Measurements from ENCODE around the gene ELFN2.
"Not testable (repeated sequence)": the region's sequence is repeated elsewhere in the genome, so short reads cannot be mapped to it uniquely, and the experiment has no call there.

Gene ELFN2

DNA sequence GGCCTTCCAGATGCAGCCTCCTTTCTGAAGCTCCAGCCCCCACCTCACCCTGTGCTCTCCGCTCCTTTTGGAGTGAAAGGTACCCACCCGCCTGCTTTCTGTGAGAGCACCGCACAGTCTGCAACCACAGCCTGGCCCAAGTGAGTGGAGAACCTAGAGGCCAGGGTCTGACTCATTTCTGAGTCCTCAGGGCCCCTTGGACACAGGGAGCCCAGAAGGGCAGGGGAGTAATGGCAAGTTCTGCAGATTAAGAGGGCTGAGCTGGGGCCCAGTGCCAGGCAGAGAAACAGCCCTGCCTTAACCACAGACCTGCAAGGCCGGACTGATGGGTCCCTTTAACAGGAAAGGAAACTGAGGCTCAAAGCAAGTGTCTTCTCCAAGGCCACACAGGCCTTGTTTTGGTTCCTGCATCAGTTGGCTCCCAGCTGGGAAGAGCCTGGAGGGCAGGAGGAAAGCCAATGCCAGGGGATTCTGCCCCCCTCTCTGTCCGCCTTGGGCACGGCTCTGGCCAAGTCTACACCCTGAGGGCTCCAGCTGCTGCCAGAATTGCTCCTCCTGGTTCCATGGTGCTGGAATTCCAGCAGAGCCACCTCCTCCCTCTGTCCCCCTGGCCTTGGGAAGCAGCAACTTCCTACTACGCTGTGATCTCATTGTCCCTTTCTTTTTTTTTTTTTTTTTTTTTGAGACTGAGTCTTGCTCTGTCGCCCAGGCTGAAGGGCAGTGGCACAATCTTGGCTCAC, 89.9 kb downstream of the ELFN2 start:
- H3K36me3 Mint-ChIP-seq (ENCODE audit: low read depth) = no peaks in the 10 kb centered on the region
- H3K27ac Mint-ChIP-seq = no peak overlapping the region
- intact Hi-C loops (cut with micrococcal nuclease) = no loop called here
- H3K9me3 Mint-ChIP-seq = no peaks in the 10 kb centered on the region
- no peak overlapping the region for H3K4me3 Mint-ChIP-seq
- H3K4me1 Mint-ChIP-seq (ENCODE audit: low read depth) = peaks cover 6% of the 10 kb centered on the region
- peaks cover 79% of the 10 kb centered on the region for H3K27me3 Mint-ChIP-seq

DNA sequence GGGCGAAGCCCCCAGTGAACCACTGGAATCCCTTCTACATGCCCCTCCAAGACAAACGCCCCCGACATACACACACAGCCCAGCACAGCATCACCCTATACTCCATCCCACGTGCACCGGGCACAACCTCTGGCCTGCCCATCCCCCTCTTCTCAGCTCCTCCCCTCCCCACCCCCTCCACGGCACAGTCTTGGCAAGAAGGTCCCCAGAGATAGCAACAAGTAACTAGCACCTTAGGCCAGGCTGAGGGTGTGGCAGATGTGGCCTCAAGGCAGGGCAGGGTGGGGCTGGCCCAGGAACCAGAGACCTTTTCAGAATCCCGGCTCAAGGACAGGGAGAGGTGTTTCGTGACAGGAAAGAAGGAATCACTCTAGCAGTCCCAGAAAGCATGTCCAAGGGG, 90.7 kb downstream of the ELFN2 start:
- Mint-ChIP-seq H3K27ac (no peak overlapping the region), H3K4me3 (no peak overlapping the region), H3K4me1 (ENCODE audit: low read depth) (peaks cover 10% of the 10 kb centered on the region), H3K9me3 (no peaks in the 10 kb centered on the region), H3K27me3 (peaks cover 76% of the 10 kb centered on the region), H3K36me3 (ENCODE audit: low read depth) (no peaks in the 10 kb centered on the region)
- intact Hi-C loops (cut with micrococcal nuclease) = no loop called here

DNA sequence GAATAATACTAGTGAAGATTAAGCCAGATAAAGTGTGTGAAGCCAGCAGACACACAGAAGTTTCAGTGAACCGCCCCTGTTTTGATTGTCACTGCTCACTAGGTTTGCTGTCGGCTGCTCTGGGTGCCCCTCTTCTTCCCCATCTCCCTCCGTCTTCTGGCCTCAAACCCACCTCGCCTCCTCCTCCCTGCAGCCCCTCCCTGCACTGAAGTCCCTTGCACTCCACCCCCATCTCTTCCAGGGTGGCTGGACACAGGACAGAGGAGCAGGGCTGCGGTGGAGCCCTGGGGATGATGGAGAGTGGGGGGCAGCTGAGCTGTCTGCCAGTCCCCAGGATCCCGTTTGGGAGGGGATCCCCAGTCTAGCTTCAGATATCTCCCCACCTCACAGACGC, 91.5 kb downstream of the ELFN2 start:
- no peaks in the 10 kb centered on the region for H3K36me3 Mint-ChIP-seq (ENCODE audit: low read depth)
- intact Hi-C loops (cut with micrococcal nuclease) = no loop called here
- H3K27me3 Mint-ChIP-seq = peaks cover 74% of the 10 kb centered on the region
- H3K4me3 Mint-ChIP-seq = no peak overlapping the region
- H3K4me1 Mint-ChIP-seq (ENCODE audit: low read depth) = peaks cover 12% of the 10 kb centered on the region
- H3K9me3 Mint-ChIP-seq = no peaks in the 10 kb centered on the region
- H3K27ac Mint-ChIP-seq = no peak overlapping the region

DNA sequence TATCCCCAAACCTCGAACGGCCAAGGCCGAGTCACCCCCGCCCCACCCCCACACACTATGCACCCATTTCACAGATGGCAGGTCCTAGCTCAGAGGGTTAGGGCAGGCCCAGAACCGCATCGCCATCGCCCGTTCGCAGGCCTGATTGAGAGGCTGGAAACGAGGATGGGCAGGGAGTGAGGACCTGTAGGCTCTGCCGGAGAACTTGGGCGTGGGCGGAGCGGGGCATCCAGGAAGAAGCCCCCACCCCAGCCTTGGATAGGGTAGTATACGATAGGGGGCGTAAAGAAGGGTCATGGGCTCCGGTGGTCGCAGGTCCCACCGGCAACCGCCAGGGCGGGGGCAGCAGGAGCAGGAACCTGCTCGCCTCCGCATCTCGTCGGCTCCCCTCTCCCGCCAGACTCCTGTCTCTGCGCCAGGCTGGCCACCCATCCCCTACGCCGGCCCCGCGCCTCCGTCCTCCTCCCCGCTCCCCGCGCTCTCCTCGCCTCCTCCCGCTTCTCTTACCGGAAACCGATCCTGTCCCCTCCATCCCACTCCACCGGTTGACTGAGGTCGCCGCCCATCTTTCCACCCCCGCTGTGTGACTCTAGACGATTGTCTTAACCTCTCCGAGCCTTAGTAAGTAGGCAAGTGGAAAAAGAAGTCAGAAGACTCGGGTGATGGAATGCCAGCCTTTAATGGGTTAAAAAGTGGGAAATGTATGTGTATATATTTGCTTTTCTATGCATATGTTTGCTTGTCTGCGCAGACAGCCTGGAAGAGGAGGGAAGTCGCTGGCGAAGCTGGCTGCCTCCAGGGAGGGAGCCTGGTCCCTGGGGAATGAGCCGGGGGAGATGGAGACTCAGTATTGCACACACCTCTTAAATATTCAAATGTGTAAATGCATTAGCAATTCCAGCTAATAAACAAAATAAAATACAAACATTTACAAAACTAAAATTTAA, 92.1 kb downstream of the ELFN2 start:
- Mint-ChIP-seq H3K27ac (no peak overlapping the region), H3K9me3 (no peaks in the 10 kb centered on the region), H3K27me3 (peaks cover 75% of the 10 kb centered on the region), H3K4me1 (ENCODE audit: low read depth) (peaks cover 12% of the 10 kb centered on the region), H3K4me3 (no peak overlapping the region), H3K36me3 (ENCODE audit: low read depth) (no peaks in the 10 kb centered on the region)
- intact Hi-C loops (cut with micrococcal nuclease) = no loop called here

DNA sequence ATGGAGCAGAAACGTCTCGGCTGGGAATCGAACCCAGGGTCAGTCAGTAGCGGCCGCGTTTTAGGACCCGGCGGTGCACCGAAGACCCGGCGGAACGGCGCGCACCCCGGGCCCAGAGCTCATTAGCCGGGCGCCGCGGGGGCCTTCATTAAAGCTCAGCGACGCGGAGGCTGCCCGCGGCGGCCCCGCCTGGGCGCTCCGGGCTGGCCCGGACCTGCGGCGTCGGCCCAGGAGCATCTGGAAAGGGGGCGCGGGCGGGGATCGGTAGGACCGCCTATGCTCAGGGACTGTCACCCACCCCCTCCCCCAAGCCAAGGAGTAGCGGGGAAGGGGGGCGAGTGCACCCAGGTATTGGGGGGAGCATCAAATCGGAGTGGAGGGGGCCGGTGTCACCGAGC, 92.8 kb downstream of the ELFN2 start:
- H3K4me3 Mint-ChIP-seq = no peak overlapping the region
- no peak overlapping the region for H3K27ac Mint-ChIP-seq
- H3K27me3 Mint-ChIP-seq = peaks cover 78% of the 10 kb centered on the region
- no peaks in the 10 kb centered on the region for H3K9me3 Mint-ChIP-seq
- H3K36me3 Mint-ChIP-seq (ENCODE audit: low read depth) = no peaks in the 10 kb centered on the region
- intact Hi-C loops (cut with micrococcal nuclease) = no loop called here
- peaks cover 12% of the 10 kb centered on the region for H3K4me1 Mint-ChIP-seq (ENCODE audit: low read depth)

DNA sequence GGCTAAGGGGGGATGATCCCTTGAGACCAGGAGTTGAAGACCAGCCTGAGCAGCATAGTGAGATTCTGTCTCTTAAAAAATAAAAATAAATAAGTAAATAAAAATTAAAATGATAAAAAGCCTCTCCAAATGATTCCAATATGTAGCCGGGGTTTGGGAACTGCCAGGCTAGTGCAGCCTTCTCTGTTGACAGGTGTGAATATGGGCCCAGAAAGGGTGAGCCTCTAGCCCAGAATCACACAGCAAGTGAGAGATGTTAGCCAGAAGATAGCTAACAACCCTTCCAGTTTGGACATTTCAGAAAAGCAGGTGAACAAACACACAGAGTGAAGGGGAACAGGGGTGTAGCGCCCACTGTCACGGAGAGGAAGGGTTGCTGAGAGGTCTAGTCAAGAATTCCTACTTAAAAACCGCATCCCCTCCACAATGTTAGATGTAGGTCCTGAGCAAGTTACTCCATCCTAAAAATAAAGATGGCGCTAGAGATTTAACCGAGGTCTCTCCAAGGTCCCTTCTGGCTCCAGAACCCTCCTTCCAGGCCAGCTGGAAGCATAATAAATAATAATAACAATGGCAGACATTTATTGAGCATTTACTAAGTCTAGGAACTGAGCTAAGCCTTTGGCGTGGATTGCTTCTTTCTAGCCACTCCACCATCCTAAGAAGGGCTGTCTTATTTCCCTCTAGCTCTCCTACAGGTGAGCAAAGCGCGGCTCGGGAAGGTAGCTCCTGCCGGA, 93.4 kb downstream of the ELFN2 start:
- no peak overlapping the region for H3K27ac Mint-ChIP-seq
- peaks cover 12% of the 10 kb centered on the region for H3K4me1 Mint-ChIP-seq (ENCODE audit: low read depth)
- H3K36me3 Mint-ChIP-seq (ENCODE audit: low read depth) = no peaks in the 10 kb centered on the region
- H3K27me3 Mint-ChIP-seq = peaks cover 84% of the 10 kb centered on the region
- no peak overlapping the region for H3K4me3 Mint-ChIP-seq
- no peaks in the 10 kb centered on the region for H3K9me3 Mint-ChIP-seq
- intact Hi-C loops (cut with micrococcal nuclease) = no loop called here

DNA sequence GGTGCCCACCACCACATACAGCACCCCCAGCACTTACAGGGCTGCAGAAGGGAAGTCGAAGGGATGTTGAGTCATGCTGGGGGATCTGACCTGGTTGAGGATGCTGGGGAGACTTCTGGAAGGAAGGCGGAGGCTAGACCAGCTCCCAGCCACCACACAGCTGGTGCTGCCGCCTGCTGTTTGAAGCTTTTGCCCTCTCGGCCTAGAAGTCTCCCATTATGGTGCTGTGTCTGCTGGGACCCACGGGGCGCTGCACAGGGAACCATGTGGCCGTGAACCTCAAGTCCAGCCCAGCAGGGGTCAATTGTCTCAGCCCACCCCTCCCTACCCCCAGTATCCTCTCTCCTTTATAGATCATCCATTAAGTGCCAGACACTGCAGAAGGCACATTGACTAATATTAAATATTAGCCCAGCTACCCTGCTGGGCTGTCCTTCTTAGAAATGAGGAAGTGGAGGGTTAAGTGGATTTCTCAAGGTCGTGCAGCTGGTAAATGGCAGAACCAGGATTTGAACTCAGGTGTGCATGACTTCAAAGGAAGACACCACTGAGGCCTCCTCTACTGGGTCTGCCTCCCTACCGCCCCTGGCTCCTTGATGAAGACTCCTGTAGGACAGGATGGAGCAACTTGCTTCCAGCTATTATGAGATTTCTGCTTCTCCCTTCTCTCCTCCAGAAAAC, 95.3 kb downstream of the ELFN2 start:
- Mint-ChIP-seq H3K36me3 (ENCODE audit: low read depth) (no peaks in the 10 kb centered on the region), H3K9me3 (no peaks in the 10 kb centered on the region), H3K4me1 (ENCODE audit: low read depth) (peaks cover 12% of the 10 kb centered on the region), H3K27me3 (peaks cover 88% of the 10 kb centered on the region), H3K27ac (no peak overlapping the region), H3K4me3 (no peak overlapping the region)
- intact Hi-C loops (cut with micrococcal nuclease) = no loop called here

DNA sequence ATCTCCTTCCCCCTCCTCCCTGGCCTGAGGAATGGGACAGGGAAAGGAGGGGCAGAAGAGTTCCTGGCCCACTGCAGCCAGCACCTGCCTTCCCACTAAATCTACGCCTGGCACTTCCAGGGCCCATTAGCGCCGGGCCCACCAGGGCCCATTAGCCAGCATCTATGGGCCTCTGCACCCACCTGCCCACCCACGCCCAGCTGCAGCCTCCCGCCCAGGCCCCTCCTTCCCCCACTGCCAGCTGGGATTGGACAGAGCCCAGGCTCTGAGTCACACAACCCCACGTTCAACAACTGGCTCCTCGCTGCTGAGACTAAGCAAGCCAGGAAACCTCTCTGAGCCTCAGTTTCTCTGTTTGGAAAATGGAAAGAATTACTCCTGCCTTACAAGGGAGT, 96.2 kb downstream of the ELFN2 start:
- H3K9me3 Mint-ChIP-seq = no peaks in the 10 kb centered on the region
- no peak overlapping the region for H3K27ac Mint-ChIP-seq
- H3K4me3 Mint-ChIP-seq = no peak overlapping the region
- intact Hi-C loops (cut with micrococcal nuclease) = no loop called here
- H3K4me1 Mint-ChIP-seq (ENCODE audit: low read depth) = peaks cover 16% of the 10 kb centered on the region
- peaks cover 89% of the 10 kb centered on the region for H3K27me3 Mint-ChIP-seq
- no peaks in the 10 kb centered on the region for H3K36me3 Mint-ChIP-seq (ENCODE audit: low read depth)

DNA sequence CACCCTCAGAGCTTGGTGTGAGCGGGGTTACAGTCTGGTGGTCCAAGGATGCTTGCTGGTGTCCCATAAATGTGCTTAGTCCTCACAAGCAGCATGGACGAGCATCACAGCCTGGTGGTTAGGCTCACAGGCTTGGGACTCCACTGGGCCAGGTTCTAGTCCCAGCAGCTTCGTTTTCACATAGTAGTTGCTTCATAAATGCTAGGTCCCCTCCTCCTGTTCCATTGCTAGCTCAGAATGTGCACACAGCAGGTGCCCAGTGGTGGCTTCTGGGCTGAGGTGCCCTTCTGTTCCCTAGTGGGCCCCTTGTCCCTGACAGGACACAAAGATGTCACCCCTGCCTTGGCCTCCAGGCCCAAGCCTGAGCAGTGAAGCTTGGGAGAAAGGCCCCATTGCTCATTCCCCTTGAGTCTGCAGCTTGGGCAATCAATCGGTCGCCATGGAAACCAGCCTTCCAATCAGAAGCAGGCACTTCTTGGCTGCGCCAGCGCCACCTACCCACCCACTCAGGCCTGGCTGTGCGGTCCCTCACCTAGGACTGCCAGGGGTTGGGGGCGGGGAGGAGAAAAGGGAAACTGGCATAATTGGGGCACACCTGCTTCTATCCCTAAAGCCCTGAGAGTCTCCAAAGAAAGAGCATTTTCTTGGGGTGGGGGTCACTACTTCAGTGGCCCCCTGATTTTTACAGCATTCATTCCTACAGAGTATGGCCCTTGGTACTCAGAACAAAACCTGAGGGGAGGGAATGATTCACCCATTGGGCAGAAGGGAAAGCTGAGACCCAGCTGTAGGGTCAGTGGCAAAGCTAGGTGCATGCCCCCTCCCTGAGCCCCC, 96.9 kb downstream of the ELFN2 start:
- Mint-ChIP-seq H3K4me3 (no peak overlapping the region), H3K9me3 (no peaks in the 10 kb centered on the region), H3K27ac (no peak overlapping the region), H3K4me1 (ENCODE audit: low read depth) (peaks cover 16% of the 10 kb centered on the region), H3K36me3 (ENCODE audit: low read depth) (no peaks in the 10 kb centered on the region), H3K27me3 (peaks cover 90% of the 10 kb centered on the region)
- intact Hi-C loops (cut with micrococcal nuclease) = no loop called here

DNA sequence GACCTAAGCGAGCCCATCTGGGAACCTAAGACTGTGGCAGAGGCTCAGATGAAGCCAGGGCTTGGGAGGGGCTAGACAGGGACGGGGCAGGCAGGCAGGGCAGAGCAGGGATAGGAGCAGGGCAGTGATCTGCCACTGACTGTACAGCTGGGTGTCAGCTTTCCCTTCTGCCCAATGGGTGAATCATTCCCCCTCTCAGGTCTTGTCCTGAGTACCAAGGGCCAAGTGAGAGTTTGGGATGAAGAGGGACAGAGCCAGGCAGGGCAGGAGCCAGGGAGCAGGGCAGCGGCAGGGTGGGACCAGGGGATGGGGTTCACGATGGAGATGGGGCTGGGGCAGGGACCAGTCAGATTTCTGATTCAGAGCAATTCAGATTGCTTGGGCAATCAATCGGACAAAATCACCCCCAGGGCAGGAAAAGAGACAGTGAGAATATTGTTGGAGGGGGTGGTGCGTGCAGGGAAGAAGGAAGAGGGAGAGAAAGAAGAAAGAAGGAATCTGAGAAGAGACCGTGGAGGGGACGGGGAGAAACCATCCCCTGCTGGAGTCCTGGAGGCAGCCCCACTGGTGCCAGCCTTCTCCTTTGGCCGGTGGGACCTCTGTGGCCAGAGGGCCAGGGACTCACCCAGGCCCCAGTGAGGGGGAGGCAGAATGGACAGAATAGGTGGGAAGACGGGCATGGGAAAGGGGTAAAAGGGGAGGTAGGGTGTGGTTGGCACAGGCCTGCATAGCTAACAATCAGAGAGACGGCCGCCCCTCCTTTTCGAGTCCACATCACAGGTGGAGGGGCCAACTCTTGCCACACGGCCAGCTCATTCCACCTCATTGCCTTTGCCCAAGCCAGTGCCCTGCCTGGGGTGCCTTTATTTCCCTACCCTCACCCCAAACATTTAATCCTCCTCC, 97.8 kb downstream of the ELFN2 start:
- H3K36me3 Mint-ChIP-seq (ENCODE audit: low read depth) = no peaks in the 10 kb centered on the region
- peaks cover 90% of the 10 kb centered on the region for H3K27me3 Mint-ChIP-seq
- no peaks in the 10 kb centered on the region for H3K9me3 Mint-ChIP-seq
- no peak overlapping the region for H3K27ac Mint-ChIP-seq
- H3K4me1 Mint-ChIP-seq (ENCODE audit: low read depth) = peaks cover 11% of the 10 kb centered on the region
- intact Hi-C loops (cut with micrococcal nuclease) = no loop called here
- no peak overlapping the region for H3K4me3 Mint-ChIP-seq

DNA sequence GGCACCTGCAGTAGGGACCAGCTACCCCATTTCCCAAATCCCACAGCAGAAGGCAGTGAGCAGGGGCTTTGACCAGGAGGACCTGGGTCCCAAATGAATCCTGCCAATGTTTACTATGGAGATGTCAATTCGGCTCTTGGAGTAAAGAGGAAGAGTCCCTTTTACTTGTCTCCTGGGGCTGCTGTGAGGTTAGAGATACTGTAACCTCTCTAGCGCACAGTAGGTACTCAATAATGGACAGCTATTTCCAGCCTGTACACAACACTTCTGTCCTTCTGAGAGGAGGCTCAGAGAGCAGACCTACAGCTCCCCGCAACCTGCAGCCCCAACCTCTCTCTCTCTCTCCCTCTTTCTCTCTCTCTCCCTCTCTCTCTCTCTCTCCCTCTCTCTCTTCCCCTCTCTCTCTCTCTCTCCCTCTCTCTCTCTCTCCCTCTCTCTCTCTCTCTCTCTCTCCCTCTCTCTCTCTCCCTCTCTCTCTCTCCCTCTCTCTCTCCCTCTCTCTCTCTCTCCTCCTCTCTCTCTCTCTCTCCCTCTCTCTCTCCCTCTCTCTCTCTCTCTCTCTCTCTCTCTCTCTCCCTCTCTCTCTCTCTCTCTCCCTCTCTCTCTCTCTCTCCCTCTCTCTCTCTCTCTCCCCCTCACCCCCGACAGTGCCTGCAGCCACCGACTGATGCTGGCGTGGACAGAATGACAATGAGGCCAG, 98.6 kb downstream of the ELFN2 start:
- H3K36me3 Mint-ChIP-seq (ENCODE audit: low read depth); H3K4me3 Mint-ChIP-seq; H3K9me3 Mint-ChIP-seq; intact Hi-C loops (cut with micrococcal nuclease); H3K27ac Mint-ChIP-seq: not testable (repeated sequence)
- H3K4me1 Mint-ChIP-seq (ENCODE audit: low read depth) = peaks cover 11% of the 10 kb centered on the region
- peaks cover 91% of the 10 kb centered on the region for H3K27me3 Mint-ChIP-seq

DNA sequence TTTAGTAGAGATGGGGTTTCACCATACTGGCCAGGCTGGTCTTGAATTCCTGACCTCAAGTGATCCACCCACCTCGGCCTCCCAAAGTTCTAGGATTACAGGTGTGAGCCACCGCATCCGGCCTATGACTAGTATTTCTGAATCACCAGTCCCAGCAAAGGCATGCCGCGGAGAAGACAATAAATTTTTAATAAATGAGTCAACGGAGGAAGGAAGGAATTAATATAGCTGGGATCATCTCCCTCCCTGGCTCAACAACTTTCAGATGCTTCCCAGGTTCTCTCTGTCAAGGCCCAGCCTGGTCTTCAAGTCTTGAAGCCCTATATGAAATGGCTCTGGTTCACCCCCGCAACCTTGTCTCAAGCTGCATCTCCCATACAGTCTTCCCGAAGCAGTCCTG, 99.3 kb downstream of the ELFN2 start:
- Mint-ChIP-seq H3K27me3 (peaks cover 92% of the 10 kb centered on the region), H3K4me3 (no peak overlapping the region), H3K9me3 (no peaks in the 10 kb centered on the region)

More for the DNA sequence above, 99.3 kb downstream of the ELFN2 start:
- intact Hi-C loops (cut with micrococcal nuclease) = no loop called here
- Mint-ChIP-seq H3K27ac (no peak overlapping the region), H3K4me1 (ENCODE audit: low read depth) (peaks cover 11% of the 10 kb centered on the region), H3K36me3 (ENCODE audit: low read depth) (no peaks in the 10 kb centered on the region)

Measured in dendritic cell treated with granulocyte-macrophage colony-stimulating factor and Interleukin-4, amounts not matched to agents 40 ng/mL and 50 ng/mL, for 4 days (primary cell).